Mesenteric fat pad (tissue), 1 donor: ENCODE measurements around the gene DROSHA. TPM values are rescaled to one million over a fixed set of nuclear protein-coding genes. Genes with fewer than 3 reads are reported as not detected.
"Not testable (repeated sequence)": the region's sequence is repeated elsewhere in the genome, so short reads cannot be mapped to it uniquely, and the experiment has no call there.

Experiments used
- DNase-seq: peaks from one replicate; pipeline ENCODE4 v3.0.0-alpha.2; 2020; ENCODE audit warnings: low spot score
- total RNA-seq: library from RNA; stranded (reverse); fragmentation: NEBNext Ultra II Directional; extraction: Animal tissue kit (Norgen Biotek cat#: 25700); gene quantifications from one replicate; pipeline ENCODE4 v1.2.1, GENCODE V29; 2021
- donor health status: DM: yes; HTN: yes; CAD: no.

Gene DROSHA
- total RNA-seq, 1 donor from 2014 or later, result 39.5 TPM

DNA sequence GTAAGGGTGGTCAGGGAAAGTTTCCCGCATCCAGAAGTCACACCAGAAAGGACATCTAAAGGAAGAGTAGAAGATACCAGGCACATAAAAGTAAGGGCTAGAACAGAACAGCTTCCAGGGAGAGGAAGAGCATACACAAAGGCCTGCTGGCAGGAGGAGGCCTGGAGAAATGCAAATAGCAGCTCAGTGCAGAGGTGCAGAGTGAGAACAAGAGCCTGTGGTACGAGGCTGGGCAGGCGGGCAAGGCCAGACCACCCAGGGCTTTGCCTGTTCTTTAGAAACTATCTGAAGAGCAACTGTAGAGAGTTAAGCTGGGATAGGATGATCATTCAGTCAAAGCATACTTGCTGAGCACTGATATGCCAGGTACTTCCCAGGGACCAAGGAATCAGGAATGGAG is 115.3 kb downstream of the DROSHA start:
- no peak for DNase-seq

DNA sequence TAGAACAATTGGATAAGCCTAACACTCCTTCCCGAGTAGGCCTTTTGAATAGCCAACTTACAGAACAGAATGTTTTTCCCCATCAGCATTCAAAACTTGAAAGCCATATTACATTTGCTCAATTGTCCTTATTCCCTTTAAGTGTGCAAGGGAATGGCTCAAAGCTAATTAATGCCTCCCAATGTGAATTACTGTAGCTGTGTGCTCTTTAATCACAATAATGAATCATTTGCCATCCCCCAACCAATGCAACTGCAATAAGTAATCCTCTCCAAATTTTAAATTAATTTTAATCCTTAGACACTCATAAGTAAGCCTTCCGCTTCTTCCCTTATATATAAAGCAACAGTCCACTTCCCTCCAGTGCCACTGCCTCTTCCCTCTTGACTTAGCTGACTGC is 115.9 kb downstream of the DROSHA start:
- no peak for DNase-seq

DNA sequence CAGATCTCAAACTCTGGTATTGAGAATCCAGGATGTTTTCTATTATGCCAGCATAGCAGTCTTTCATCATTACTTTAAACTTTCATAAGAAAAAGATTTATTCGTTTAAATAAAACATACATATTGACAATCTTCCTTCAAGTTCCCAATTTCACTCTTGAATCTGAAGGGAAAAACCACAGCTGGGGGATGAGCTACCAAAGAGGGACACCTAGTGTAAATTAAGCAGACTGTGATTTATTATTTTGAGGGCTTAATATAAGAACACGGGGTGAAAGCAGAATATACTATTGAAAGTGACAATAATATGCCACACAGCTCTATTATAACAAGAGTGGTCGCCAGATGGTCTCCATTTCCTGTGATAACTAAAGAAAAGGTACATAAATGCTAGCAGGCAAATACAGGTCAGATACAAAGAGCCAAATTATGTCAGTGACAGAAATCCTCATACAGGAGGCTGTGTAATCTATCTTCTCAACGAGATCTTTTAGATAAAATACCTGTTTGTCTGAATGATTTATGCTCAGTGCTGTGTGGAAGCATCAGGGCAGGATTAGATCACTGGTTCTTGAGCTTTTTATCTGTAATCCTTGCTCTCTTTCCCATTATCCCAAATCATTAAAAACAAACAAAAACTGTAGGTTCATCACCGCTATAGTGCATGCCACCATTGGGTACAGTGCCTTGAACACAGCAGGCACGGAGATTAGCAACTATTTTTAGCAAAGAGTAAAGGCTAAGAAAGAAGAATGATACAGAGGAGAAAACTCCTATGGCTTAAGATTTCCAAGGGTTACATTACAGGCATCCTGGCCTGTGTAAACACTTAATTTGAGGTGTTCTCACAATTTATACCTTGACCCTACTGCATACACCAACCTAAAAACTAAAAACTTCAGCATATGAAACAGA is 116.6 kb downstream of the DROSHA start:
- DNase-seq, result no peak

DNA sequence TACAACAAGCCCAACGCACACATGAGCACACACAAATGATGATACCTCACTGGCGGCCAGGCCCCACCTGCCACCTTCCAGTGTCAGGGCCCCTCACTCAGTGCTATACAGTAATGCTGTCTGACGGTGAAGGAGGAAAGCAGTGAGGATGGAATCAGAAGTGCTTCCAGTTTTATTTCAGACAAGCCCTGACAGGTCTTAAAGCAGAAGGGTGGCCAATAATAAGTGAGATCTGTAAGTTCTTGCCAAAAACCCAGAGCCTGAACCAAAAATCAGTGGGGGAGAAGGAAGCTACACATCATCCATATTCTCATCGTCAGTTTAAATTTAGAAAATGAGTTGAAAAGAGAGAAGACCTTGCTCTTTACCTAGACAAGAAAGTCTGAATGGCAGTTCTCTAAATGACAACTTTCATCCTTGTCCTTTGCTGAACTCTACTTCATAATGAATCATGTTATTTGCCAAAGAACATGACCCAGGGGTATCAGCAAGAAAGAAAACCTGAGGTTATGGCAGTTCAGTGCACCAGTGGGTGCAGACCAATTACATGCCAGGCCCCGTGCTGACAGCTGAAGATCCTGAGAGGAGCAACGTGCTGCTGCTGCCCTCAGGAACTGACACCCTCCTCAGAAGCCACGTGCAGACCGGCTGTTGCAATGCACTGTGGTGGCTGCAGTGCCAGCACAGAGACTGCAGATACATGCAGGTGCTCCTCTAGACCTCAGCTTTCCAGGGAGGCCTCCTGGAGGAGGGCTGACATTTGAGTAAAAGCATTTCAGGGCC is 118.7 kb downstream of the DROSHA start:
- DNase-seq, result no peak

DNA sequence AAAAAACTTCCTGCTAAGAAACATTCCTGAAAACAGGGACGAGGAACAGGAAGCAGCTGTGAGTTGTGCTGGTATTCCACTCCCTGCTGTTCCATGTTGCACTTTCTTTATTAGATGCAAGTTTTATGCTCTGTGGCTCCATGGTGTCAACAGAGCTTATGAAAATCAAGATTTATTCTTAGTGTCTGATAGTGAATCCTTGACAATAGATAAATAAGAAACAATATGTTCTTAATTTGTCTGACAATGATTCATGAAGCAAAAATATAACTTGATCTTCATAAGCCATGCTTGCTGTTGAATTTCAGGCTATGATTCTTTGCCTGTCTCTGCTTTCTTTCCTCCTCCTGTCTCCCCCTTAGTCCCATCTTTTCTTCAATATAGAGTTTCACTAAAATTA is 119.6 kb downstream of the DROSHA start:
- no peak for DNase-seq

DNA sequence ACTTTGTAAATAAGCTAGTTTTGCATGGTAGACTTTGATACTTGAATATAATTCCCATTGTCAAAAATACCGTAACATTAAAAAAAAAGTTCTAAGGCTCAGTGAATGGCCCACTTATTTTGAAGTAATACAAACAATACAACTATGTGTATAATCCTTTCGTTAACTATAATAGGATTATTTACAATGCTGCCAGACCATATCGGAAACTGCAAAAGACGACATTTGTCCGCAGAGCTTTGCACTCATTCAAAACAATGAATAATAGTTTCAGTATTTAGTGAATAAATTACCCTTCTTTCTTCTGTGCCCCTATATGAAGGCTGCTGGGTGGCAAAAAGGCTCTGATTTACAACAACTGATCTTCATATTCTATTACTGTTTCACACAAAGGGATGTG is 121.8 kb downstream of the DROSHA start:
- no peak for DNase-seq

DNA sequence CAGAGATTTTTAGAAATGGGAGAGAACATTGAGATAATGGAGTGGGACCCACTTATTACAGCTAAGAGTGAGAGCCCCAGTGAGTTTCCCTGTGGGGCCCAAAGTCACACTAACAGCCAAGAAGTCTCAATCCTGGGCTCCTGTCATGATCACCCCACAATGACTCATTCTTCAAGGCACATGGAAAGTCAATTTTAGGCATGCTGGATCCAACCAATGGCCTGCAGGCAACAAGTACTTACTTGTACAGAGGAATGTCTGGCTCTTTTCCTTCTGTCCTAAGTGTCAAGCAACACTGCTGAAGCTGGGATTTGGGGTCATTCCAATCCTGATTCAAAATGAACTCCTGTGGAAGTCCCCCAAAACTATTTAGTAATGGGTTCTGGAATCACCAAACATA is 123.1 kb downstream of the DROSHA start:
- no peak for DNase-seq

DNA sequence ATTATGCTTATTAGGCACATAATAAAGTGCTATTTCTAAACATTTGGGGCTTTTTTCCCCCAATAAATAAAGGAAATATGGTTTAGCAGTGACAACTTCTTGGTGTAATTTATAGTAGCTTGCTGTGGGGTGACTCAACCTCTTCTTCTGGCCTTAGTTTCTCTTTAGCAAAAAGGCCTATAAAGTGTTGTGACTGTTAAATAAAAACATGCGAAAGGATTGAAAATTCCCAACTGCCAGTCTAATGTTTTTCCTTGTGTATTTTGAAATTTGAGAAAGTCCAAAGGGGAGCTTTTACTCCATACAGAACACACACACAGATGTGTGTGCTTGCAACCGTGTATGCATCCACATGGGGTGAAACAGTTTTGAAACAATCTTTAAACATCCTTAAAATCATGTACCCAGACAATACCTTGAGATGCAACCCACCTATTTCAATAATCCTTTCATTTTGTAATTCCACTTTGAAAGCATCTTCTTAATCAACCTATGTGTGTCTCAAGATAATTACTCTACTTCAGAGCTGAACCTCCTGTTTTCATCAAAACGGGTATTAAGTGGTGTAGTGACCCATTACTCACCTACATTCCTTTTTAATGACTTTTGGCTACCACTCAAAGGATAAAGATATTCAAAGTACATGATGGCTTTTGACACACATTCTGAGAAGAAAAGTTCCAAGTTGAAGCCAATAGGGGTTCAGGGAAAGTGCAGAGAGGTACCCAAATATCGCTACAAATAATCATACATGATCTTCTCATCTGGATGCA is 123.8 kb downstream of the DROSHA start:
- no peak for DNase-seq

DNA sequence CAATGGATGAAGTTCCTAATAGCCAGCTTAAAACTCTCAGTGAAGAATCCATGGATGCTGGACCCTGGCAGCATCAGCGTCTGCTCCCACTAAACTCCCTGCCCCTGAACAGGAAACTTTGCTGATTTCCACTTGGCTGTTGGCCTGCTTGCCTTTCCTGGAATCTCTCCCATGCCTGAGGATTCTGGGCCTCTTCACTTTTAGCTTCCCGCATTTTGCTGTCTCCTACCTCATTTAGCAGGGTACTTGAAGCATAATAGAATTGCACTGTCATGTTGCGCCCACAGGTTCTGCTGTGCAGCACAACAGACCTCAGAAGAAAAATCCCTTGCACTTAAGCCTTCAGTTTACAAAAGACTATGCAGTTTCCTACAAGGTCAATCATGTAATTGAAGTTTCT is 127.6 kb downstream of the DROSHA start:
- DNase-seq, result no peak

DNA sequence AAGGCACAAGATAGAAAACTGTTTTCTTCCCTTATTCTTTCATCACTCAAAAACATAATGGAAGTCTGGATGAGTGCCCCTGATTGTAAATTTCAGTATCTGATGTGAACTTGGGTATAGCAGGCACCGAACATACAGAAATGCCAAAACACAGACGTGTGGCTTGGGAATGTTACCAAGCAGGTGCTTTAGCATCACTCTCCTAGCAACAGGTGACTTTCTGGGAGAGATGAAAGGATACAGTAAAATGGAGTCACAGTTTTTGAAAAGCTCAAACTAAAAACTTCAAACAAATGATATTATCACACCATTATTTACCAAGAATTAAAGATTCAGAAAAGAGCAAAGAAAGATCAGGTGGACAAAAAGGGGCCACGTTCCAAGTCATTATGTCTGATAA is 130.2 kb downstream of the DROSHA start:
- DNase-seq, result no peak

DNA sequence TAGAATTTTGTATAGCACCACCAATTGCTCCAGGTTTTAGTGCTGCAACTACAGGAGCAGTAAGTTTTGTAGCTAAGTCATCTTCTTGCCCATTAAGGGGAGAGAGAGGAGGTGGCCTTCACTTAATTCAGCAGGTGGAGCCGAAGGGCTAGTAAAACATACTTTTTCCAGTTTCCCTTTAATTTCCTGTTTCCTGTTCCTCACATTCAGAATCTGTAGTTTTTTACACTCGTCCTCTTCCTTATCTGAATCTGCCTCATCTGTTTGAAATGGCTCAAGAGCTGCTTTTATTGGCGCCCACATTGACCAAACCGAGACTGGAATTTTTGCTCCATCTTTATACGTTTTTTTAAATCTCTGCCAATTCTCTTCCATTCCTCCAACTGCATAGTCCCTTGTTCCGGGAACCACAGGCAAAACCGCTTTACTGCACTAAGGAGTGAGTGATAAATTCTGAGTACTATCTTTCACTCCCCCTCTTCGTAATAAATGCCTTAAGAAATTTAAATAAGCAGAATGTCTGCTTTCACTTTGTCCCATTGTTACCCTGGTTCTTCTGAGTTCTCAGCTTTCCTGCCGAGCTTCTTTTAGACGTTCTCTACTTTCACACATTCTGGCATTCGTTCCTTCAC is 133.9 kb downstream of the DROSHA start:
- DNase-seq, result no peak

DNA sequence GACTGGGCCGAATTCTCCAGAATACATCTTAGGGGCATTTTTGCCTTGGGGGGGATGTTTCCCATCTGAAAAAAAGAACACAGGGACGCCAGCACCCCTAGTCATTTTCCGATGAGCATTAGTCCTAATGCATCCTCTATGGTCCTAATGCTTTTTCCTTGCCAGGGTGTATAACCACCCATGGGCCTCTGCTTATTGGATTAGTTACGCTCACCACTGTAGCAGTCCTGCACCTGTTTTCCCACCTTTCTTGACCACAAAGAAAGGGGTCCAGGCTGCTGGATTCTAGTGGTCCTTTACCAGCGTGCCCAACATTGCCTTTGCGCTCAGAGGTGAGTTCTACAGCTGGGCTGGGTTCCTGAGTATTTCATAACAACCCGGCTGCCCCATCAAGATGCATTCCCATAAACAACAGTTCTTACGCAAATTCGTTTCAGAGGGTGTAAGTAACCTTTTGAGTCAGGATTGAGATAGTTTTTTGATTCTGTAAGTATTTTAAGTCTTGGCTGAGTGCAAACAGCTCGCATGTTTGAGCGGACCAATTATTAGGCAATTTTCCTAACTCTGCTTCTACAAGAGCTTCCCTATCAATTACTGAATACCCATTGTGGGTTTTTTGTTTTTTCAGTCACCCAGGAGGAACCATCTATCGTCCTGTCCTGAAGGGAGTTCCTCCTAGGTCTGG is 135.1 kb downstream of the DROSHA start:
- no peak for DNase-seq

DNA sequence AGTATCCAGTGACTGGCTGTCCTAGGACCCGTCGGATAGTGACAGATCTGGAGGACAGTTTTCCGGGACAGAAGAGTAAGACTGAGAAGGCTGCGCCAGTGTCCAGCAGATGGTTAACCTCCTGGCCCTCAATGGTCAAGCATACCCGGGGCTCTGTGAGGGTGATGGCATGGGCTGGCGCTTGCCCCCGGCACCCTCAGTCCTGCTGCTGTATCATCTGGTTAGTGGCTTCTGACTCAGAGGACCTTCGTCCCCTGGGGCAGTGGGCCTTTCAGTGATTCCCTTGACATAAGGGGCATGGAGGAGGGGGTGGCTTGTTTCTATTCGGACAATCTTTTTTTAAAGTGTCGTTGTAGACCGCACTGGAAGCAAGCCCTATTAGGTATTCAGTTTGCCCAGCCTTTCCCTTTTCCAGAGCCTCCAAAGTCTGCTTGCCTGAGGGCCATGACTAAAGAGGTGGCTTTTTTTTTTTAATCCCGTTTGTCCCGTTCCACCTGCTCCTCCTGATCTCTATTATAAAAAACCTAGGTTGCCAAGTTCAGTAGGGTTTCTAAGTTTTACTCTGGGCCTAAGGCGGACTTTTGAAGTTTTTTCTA is 136.3 kb downstream of the DROSHA start:
- DNase-seq, result not testable (repeated sequence)

DNA sequence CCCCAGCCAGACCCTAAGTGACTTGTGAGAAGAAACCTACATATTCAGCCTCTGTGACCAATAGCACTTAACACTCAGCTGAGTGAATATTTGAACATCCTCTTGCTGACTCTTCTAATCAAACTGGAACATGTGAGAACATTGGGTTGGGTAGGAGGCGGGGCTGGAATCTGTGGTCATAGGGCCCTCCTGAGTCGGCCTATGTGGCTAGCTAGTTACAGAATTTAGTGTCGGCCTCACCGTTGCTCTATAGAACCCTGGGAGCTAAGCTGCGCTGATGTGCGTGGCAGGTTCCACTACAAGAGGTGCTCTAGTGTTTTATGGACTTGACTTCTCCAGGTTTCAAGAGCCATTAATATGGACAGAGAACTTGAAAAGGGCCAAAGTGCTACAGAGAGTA is 138.8 kb downstream of the DROSHA start:
- DNase-seq, result no peak

DNA sequence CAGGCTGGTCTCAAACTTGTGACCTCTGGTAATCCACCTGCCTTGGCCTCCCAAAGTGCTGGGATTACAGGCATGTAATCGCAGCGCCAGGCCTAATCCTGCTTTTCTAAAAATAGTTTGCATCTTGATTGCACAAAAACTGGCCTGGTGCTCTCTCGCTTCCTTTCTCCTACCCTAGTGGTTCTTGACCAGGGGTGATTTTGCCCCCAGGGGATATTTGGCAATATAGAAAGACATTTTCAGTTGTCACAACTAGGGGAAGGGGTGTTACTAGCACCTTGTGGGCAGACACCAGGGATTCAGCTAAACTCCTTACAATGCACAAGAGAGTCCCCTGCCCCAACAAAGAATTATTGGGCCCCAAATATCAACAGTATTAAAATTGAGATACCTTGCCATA is 139.8 kb downstream of the DROSHA start:
- DNase-seq, result no peak

DNA sequence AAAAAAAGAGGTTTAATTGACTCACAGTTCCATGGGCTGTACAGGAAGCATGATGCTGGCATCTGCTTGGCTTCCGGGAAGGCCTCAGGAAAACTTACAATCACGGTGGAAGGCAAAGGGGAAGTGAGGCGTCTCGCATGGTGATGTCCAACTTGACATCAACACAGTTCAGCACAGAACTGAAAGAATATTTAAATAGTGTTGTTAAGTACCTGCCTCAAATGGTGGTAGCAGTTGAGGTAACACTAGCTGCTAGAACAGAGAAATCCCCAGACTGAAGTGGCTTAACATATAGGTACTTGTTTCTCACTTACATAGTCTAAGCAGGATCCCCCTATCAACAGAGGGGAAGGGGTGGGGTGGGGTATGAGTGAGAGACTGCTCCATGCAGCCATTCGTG is 141.6 kb downstream of the DROSHA start:
- no peak for DNase-seq

DNA sequence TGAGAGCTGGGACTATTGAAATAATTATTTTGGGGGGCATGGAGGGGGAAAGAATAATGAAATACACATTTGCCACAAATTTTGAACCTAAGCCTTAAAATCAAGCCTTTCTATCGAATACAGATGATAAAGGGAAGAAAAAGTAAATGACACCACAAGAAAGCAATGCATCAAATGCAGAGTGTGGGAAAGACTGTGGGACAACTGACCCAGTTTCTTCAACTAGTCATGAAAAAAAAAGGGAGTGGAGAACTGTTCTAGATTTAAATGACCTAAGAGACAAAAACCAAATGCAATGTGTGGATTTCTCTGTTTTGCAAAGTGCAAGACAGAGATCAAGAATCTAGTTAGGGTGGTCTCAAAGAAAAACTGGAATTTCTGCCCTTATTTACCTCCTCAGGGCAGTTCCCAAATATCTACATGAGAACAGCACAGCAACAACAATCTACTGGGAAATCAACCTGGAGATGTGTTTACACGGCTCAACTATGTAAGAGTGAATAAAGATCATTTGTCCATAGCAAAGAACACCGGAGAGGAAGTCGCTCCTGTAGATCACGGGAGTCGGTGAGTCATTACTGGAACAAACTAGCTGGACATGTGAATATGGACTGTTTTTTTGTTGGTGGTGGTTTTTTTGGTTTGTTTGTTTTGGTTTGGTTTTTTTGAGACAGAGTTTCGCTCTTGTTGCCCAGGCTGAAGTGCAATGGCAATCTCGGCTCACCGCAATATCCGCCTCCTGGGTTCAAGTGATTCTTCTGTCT is 145.9 kb downstream of the DROSHA start:
- no peak for DNase-seq

DNA sequence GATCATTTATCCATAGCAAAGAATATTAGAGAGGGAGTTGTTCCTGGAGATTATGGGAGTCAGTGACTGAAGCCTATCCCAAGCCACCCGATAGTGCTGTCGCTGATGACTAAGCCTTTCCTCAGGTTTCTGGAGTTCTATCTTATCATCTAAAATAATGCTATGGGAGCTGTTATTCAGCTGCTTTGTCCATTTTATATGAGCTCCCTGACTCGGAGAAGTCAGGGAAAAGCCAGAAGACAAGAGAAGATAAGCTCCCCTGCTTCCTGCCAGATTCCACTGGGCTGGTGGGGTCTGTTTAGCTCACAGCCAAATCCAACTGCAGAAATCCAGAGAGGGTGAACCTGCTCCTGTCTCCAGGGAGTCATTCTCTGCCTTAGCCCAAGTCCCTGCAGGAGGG is 148.2 kb downstream of the DROSHA start:
- no peak for DNase-seq

DNA sequence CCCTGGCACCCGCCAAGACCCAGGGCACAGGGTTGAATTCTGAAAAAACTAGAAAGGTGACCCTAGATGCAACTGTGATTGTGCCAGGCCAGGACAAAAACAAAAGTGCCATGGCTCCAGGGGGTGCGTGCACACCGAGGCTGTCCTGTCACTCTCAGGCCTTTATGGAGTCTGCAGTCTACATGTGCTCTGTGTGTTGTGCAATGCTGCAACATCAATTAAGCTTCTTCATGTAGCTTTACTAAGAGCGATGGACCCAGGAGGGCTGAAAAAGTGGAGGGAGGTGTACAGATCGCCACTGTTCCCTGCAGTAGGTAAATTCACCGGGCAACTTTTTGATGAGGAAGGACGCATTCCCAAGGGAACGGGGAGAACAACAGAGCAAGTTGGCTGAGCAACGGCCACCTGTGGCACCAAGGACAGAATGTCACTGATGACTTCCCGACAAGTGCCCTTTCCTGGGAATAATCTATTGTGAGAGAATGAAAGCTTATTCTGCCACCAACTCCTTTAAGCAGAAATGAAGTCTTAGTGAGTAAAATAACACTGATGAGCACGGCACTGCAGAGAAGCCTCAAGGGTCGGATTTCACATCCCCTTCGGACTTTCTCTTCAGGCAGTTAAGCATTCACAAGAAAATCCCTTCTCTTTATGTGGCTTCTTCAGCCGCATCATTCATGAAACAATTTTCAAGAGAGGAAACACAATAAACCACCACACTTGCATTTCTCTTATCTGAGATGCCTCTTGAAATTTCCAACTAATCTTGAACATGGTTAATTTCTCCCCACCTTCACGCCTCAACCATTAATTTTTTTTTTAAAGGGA is 149.6 kb downstream of the DROSHA start:
- DNase-seq, result no peak
